HL-60 (cell line): ENCODE data around the gene NEDD4L.

Experiments used
- DNase-seq, 2 experiments: peaks; one replicate each; pipeline ENCODE4 v3.0.0-alpha.2; 2010 to 2020; ENCODE audit warnings: low read depth in 1 of 2, low spot score in 1 of 2
- H3K27ac ChIP-seq: fragments of 250-450 bp; sonication (Bioruptor Pico); replicated peaks from 2 replicates; pipeline ENCODE4 v1.5.1; 2020; ENCODE audit warnings: mild to moderate bottlenecking, moderate library complexity
- H3K27me3 ChIP-seq: fragments of 250-450 bp; sonication (Bioruptor Pico); 2 replicates; pipeline ENCODE4 v1.5.1; 2021; ENCODE audit warnings: mild to moderate bottlenecking, moderate library complexity; ENCODE audit not compliant: insufficient read depth, poor library complexity, severe bottlenecking
- H3K4me3 ChIP-seq: replicated peaks from 2 replicates; pipeline ENCODE4 v1.5.1; 2011; ENCODE audit warnings: mild to moderate bottlenecking, control low read depth, low read length; ENCODE audit not compliant: insufficient read depth
- CTCF ChIP-seq: IDR thresholded peaks from one replicate; pipeline ENCODE4 v1.5.1; 2011; ENCODE audit warnings: low read length, control low read depth, inconsistent platforms; ENCODE audit not compliant: insufficient read depth
- GABPA ChIP-seq: IDR thresholded peaks from 2 replicates; pipeline ENCODE4 v1.6.1; 2012; ENCODE audit warnings: low read depth
- POLR2AphosphoS5 ChIP-seq: IDR thresholded peaks from 2 replicates; pipeline ENCODE4 v1.6.1; 2012; ENCODE audit warnings: low read depth
- REST ChIP-seq: IDR thresholded peaks from 2 replicates; pipeline ENCODE4 v1.6.1; 2012; ENCODE audit warnings: low read depth; ENCODE audit not compliant: insufficient replicate concordance
- SPI1 ChIP-seq: IDR thresholded peaks from 2 replicates; pipeline ENCODE4 v1.6.1; 2012; ENCODE audit warnings: low read depth, mild to moderate bottlenecking, borderline replicate concordance

Gene NEDD4L

GRCh38 chr18:58393295-58393694 lies 349.3 kb downstream of the NEDD4L start:
- H3K4me3 ChIP-seq: no peak overlapping the region

GRCh38 chr18:58394046-58394445 lies 350.0 kb downstream of the NEDD4L start:
- DNase-seq: no peak
- no peak for TF ChIP-seq SPI1
- TF ChIP-seq POLR2AphosphoS5: no peak
- TF ChIP-seq CTCF: no peak

More at GRCh38 chr18:58393295-58393694, 349.3 kb downstream of the NEDD4L start:
- Histone ChIP-seq H3K27ac (no peak overlapping the region), H3K27me3 (peaks cover 8% of the 10 kb centered on the region)
- TF ChIP-seq REST (no peak), CTCF (no peak), POLR2AphosphoS5 (no peak), GABPA (no peak), SPI1 (no peak)
- no peak for DNase-seq

GRCh38 chr18:58394602-58395425 lies 350.8 kb downstream of the NEDD4L start:
- Histone ChIP-seq H3K4me3 (no peak overlapping the region), H3K27ac (no peak overlapping the region), H3K27me3 (peaks cover 8% of the 10 kb centered on the region)
- DNase-seq: no peak
- TF ChIP-seq POLR2AphosphoS5 (no peak), GABPA (no peak), CTCF (no peak), SPI1 (no peak), REST (no peak)

More at GRCh38 chr18:58394046-58394445, 350.0 kb downstream of the NEDD4L start:
- no peak overlapping the region for H3K4me3 ChIP-seq
- H3K27me3 ChIP-seq: peaks cover 8% of the 10 kb centered on the region
- H3K27ac ChIP-seq: no peak overlapping the region

GRCh38 chr18:58396144-58396543 lies 352.1 kb downstream of the NEDD4L start:
- TF ChIP-seq CTCF (no peak), GABPA (no peak), REST (no peak), SPI1 (no peak), POLR2AphosphoS5 (no peak)
- no peak overlapping the region for H3K27ac ChIP-seq
- H3K27me3 ChIP-seq: peaks cover 6% of the 10 kb centered on the region
- no peak for DNase-seq
- no peak overlapping the region for H3K4me3 ChIP-seq
